ENCODE data around the gene MECP2.
A peak's percentile ranks its signal among the peaks of the same experiment; 100 is the strongest.

MECP2 gene

DNA sequence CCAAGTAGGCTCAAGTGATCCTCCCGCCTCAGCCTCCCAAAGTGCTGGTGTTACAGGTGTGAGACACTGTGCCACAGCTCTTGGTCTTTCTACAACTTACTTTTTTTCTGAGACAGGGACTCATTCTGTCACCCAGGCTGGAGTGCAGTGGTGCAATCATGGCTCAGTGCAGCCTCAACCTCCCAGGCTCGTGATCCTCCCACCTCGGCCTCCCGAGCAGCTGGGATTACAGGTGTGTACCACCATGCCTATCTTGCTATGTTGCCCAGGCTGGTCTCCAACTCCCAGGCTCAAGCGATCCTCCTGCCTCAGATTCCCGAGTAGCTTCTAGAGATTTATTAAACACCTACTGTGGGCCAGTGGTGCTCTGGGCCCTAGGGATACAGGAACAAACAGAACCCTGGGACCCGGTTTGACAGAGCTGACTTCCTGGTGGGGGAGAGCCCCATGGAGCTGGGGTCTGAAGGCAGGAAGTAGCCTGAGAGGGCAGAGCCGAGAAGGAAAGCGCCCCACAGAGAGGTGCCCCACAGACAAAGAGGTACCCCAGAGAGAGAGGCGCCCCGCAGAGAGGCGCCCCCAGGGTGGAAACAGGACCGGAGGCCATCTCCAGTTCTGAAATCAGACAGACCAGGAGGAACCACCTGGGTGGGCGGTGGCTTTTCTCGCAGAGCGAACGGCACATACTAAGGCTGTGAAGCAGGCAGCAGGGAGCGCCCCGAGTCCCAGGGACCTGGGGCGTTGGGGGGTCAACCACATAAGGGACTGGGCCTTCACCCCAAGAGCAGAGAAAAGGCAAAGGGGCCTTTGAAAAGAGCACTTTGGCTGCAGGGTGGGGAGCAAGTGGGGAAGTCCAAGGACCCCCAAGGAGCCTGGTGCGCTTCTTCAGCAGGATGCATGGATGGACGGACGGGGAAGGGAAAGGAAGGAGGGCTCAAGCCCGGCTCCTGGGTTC is 82.8 kb downstream of the MECP2 start:
- Histone ChIP-seq H3K27ac (ENCODE audit: low read depth in 2 of 2, low read length in 2 of 2) (no peak overlapping the region), H3K4me3 (ENCODE audit: low read length in 2 of 2) (no peak overlapping the region), H3K36me3 (ENCODE audit: control insufficient read depth in 2 of 2, insufficient read depth in 2 of 2, low read length in 2 of 2) (peaks cover 9 to 15% of the 10 kb centered on the region in 2 donors), H3K4me1 (ENCODE audit: control insufficient read depth in 2 of 2, insufficient read depth in 2 of 2, low read length in 2 of 2) (peaks cover 0 to 7% of the 10 kb centered on the region in 2 donors), H3K9ac (ENCODE audit: low read depth in 1 of 2, low read length in 2 of 2) (no peak overlapping the region), H3K9me3 (ENCODE audit: control insufficient read depth in 2 of 2, low read length in 2 of 2) (no peaks in the 10 kb centered on the region), H3K27me3 (ENCODE audit: control insufficient read depth in 2 of 2, insufficient read depth in 2 of 2, low read length in 2 of 2) (peaks cover 0 to 4% of the 10 kb centered on the region in 2 donors)

GRCh38 chrX:154013614-154014360 is 83.7 kb downstream of the MECP2 start:
- no peak overlapping the region for H3K27ac ChIP-seq (ENCODE audit: low read depth in 2 of 2, low read length in 2 of 2)
- H3K27me3 ChIP-seq (ENCODE audit: control insufficient read depth in 2 of 2, insufficient read depth in 2 of 2, low read length in 2 of 2) = peaks cover 0 to 4% of the 10 kb centered on the region in 2 donors
- H3K9ac ChIP-seq (ENCODE audit: low read depth in 1 of 2, low read length in 2 of 2) = no peak overlapping the region
- H3K36me3 ChIP-seq (ENCODE audit: control insufficient read depth in 2 of 2, insufficient read depth in 2 of 2, low read length in 2 of 2) = peaks cover 9 to 15% of the 10 kb centered on the region in 2 donors
- no peaks in the 10 kb centered on the region for H3K9me3 ChIP-seq (ENCODE audit: control insufficient read depth in 2 of 2, low read length in 2 of 2)
- peaks cover 0 to 6% of the 10 kb centered on the region in 2 donors for H3K4me1 ChIP-seq (ENCODE audit: control insufficient read depth in 2 of 2, insufficient read depth in 2 of 2, low read length in 2 of 2)
- no peak overlapping the region for H3K4me3 ChIP-seq (ENCODE audit: low read length in 2 of 2)

- no peak overlapping the region for H3K4me3 ChIP-seq (ENCODE audit: low read length in 2 of 2)
- H3K9ac ChIP-seq (ENCODE audit: low read depth in 1 of 2, low read length in 2 of 2) = no peak overlapping the region
- peaks cover 0 to 4% of the 10 kb centered on the region in 2 donors for H3K27me3 ChIP-seq (ENCODE audit: control insufficient read depth in 2 of 2, insufficient read depth in 2 of 2, low read length in 2 of 2)
- peaks cover 9 to 15% of the 10 kb centered on the region in 2 donors for H3K36me3 ChIP-seq (ENCODE audit: control insufficient read depth in 2 of 2, insufficient read depth in 2 of 2, low read length in 2 of 2)
- H3K9me3 ChIP-seq (ENCODE audit: control insufficient read depth in 2 of 2, low read length in 2 of 2) = no peaks in the 10 kb centered on the region
- H3K4me1 ChIP-seq (ENCODE audit: control insufficient read depth in 2 of 2, insufficient read depth in 2 of 2, low read length in 2 of 2) = peaks cover 0 to 2% of the 10 kb centered on the region in 2 donors
- H3K27ac ChIP-seq (ENCODE audit: low read depth in 2 of 2, low read length in 2 of 2) = no peak overlapping the region
These were observed 84.5 kb downstream of the MECP2 start for GRCh38 chrX:154013001-154013421.

GRCh38 chrX:154012336-154012991 is 85.1 kb downstream of the MECP2 start:
- H3K27ac ChIP-seq (ENCODE audit: low read depth in 2 of 2, low read length in 2 of 2) = no peak overlapping the region
- H3K9me3 ChIP-seq (ENCODE audit: control insufficient read depth in 2 of 2, low read length in 2 of 2) = no peaks in the 10 kb centered on the region
- peaks cover 9 to 15% of the 10 kb centered on the region in 2 donors for H3K36me3 ChIP-seq (ENCODE audit: control insufficient read depth in 2 of 2, insufficient read depth in 2 of 2, low read length in 2 of 2)
- no peak overlapping the region for H3K9ac ChIP-seq (ENCODE audit: low read depth in 1 of 2, low read length in 2 of 2)
- peaks cover 0 to 7% of the 10 kb centered on the region in 2 donors for H3K27me3 ChIP-seq (ENCODE audit: control insufficient read depth in 2 of 2, insufficient read depth in 2 of 2, low read length in 2 of 2)
- no peaks in the 10 kb centered on the region for H3K4me1 ChIP-seq (ENCODE audit: control insufficient read depth in 2 of 2, insufficient read depth in 2 of 2, low read length in 2 of 2)
- H3K4me3 ChIP-seq (ENCODE audit: low read length in 2 of 2) = no peak overlapping the region

- Histone ChIP-seq H3K27me3 (ENCODE audit: control insufficient read depth in 2 of 2, insufficient read depth in 2 of 2, low read length in 2 of 2) (peaks cover 0 to 7% of the 10 kb centered on the region in 2 donors), H3K4me1 (ENCODE audit: control insufficient read depth in 2 of 2, insufficient read depth in 2 of 2, low read length in 2 of 2) (no peaks in the 10 kb centered on the region), H3K9ac (ENCODE audit: low read depth in 1 of 2, low read length in 2 of 2) (no peak overlapping the region), H3K9me3 (ENCODE audit: control insufficient read depth in 2 of 2, low read length in 2 of 2) (no peaks in the 10 kb centered on the region), H3K27ac (ENCODE audit: low read depth in 2 of 2, low read length in 2 of 2) (no peak overlapping the region), H3K36me3 (ENCODE audit: control insufficient read depth in 2 of 2, insufficient read depth in 2 of 2, low read length in 2 of 2) (peaks cover 4 to 15% of the 10 kb centered on the region in 2 donors), H3K4me3 (ENCODE audit: low read length in 2 of 2) (no peak overlapping the region)
These were observed 85.9 kb downstream of the MECP2 start for GRCh38 chrX:154011376-154012335.

DNA sequence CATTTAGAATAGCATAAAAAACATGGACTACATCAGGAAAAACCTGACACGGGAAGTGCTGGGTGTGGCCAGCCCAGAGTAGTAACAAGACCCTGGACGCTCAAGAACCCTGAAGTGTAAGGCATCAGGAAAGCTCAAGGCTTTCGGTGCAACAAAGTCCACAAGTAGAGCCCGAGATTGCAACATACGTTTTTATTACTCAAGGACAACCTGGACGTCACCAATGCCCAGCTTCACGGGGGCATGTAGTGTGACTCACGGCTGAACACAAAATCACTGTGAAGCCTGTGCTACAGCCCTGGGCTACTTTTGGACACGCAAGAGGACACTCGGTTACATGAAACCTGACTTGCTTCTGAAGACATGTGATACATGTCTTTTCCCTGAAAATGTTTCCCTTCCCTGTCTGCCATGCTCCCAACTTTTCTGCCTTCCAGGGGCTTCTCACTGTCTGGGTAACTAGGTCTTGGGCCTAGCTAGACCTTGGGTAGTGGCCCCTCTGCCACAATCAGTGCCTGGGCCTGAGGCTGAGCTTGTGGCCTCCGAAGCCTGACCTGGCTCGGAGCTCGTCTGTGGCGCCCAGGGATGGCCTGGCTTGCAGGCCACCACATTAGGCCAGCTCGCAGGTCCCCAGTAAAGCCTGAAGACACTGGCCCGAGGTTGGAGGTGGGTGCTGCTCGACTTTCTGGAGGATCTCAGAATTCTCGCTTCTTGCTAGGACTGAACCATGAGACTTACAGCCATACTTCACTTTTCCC is 87.0 kb downstream of the MECP2 start:
- H3K27ac ChIP-seq (ENCODE audit: low read depth in 2 of 2, low read length in 2 of 2) = no peak overlapping the region
- peaks cover 0 to 7% of the 10 kb centered on the region in 2 donors for H3K27me3 ChIP-seq (ENCODE audit: control insufficient read depth in 2 of 2, insufficient read depth in 2 of 2, low read length in 2 of 2)

DNA sequence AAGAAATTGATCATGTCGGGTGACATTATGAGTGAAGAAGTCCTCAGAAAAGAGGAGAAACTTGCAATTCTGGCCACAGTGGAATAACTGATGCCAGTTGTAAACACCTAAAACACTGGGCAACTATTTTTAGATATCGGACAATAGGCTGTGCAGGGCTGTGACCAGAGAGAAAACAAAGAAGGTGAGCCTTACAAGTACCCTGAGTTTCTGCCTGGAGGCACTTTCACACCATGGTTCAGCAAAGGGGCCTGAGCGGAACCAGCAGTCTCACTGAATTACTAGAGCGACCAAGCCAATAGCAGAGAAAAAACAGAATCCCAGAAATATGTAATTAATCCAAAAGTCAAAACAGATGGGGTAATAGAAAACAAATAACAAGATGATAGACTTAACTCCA is 89.0 kb downstream of the MECP2 start:
- no peak overlapping the region for H3K27ac ChIP-seq (ENCODE audit: low read depth in 2 of 2, low read length in 2 of 2)
- H3K9ac ChIP-seq (ENCODE audit: low read depth in 1 of 2, low read length in 2 of 2) = no peak overlapping the region
- no peaks in the 10 kb centered on the region for H3K9me3 ChIP-seq (ENCODE audit: control insufficient read depth in 2 of 2, low read length in 2 of 2)
- no peaks in the 10 kb centered on the region for H3K4me1 ChIP-seq (ENCODE audit: control insufficient read depth in 2 of 2, insufficient read depth in 2 of 2, low read length in 2 of 2)
- H3K36me3 ChIP-seq (ENCODE audit: control insufficient read depth in 2 of 2, insufficient read depth in 2 of 2, low read length in 2 of 2) = peaks cover 4 to 6% of the 10 kb centered on the region in 2 donors
- peaks cover 0 to 7% of the 10 kb centered on the region in 2 donors for H3K27me3 ChIP-seq (ENCODE audit: control insufficient read depth in 2 of 2, insufficient read depth in 2 of 2, low read length in 2 of 2)
- no peak overlapping the region for H3K4me3 ChIP-seq (ENCODE audit: low read length in 2 of 2)

More for the DNA sequence above, 87.0 kb downstream of the MECP2 start:
- Histone ChIP-seq H3K4me1 (ENCODE audit: control insufficient read depth in 2 of 2, insufficient read depth in 2 of 2, low read length in 2 of 2) (no peaks in the 10 kb centered on the region), H3K36me3 (ENCODE audit: control insufficient read depth in 2 of 2, insufficient read depth in 2 of 2, low read length in 2 of 2) (peaks cover 4 to 6% of the 10 kb centered on the region in 2 donors), H3K9ac (ENCODE audit: low read depth in 1 of 2, low read length in 2 of 2) (no peak overlapping the region), H3K4me3 (ENCODE audit: low read length in 2 of 2) (no peak overlapping the region), H3K9me3 (ENCODE audit: control insufficient read depth in 2 of 2, low read length in 2 of 2) (no peaks in the 10 kb centered on the region)

DNA sequence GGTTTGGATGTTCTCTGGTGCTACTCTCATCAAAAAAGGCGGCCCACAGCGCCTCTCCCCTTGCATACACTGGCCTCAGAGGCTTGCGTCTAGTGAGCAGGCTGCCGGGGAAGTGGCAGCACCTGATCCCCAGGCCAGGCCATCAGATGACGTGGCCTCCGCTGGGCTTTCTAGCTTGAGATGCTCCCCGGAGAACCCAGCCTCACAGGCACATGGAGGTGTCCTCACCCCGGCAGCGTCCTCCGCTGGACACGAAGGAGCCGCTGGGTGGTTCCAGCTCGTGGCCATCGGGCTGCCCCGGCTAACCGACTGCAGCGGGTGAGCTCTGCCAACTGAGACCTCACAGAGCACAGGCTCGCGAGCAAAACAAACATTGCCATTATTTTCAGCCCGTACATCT is 90.6 kb downstream of the MECP2 start:
- peak overlapping the region in 1 of 2 donors; percentile 1 for H3K27ac ChIP-seq (ENCODE audit: low read depth in 2 of 2, low read length in 2 of 2)
- peaks cover 0 to 7% of the 10 kb centered on the region in 2 donors for H3K27me3 ChIP-seq (ENCODE audit: control insufficient read depth in 2 of 2, insufficient read depth in 2 of 2, low read length in 2 of 2)
- no peaks in the 10 kb centered on the region for H3K4me1 ChIP-seq (ENCODE audit: control insufficient read depth in 2 of 2, insufficient read depth in 2 of 2, low read length in 2 of 2)
- H3K36me3 ChIP-seq (ENCODE audit: control insufficient read depth in 2 of 2, insufficient read depth in 2 of 2, low read length in 2 of 2) = peaks cover 1 to 4% of the 10 kb centered on the region in 2 donors
- H3K4me3 ChIP-seq (ENCODE audit: low read length in 2 of 2) = no peak overlapping the region
- H3K9ac ChIP-seq (ENCODE audit: low read depth in 1 of 2, low read length in 2 of 2) = no peak overlapping the region
- H3K9me3 ChIP-seq (ENCODE audit: control insufficient read depth in 2 of 2, low read length in 2 of 2) = no peaks in the 10 kb centered on the region
